Activated T-cell treated with anti-CD3 and anti-CD28 coated beads, Interleukin-2, amount 50 U/mL, for 72 hours (primary cell): ENCODE data around the gene MBLAC1. TPM values are rescaled to one million over a fixed set of nuclear protein-coding genes. Genes with fewer than 3 reads are reported as not detected.
"Not testable (repeated sequence)": the region's sequence is repeated elsewhere in the genome, so short reads cannot be mapped to it uniquely, and the experiment has no call there.

ENCODE experiments used
- ATAC-seq, 2 donors: fragments of 150-1000 bp; cut with Tn5 transposase; replicated peaks in 1 of 2; 2 replicates each; pipeline ENCODE4 v1.10.0; 2021; ENCODE audit warnings: moderate library complexity in 2 of 2, mild to moderate bottlenecking in 1 of 2
- DNase-seq, 2 donors: peaks; one replicate each; pipeline ENCODE4 v3.0.0; 2021 to 2022; ENCODE audit warnings: mixed read lengths in 1 of 2
- H3K27ac Mint-ChIP-seq: one replicate; pipeline ENCODE4 v1.8.0; 2022; ENCODE audit warnings: mild to moderate bottlenecking, moderate library complexity, mixed read lengths
- H3K27me3 Mint-ChIP-seq: one replicate; pipeline ENCODE4 v1.8.0; 2022; ENCODE audit warnings: low read depth, mixed read lengths
- H3K36me3 Mint-ChIP-seq, 2 donors: one replicate each; pipeline ENCODE4 v1.8.0; 2022; ENCODE audit warnings: mixed read lengths in 2 of 2, mild to moderate bottlenecking in 1 of 2; ENCODE audit not compliant: insufficient read depth in 2 of 2
- H3K4me1 Mint-ChIP-seq: one replicate; pipeline ENCODE4 v1.8.0; 2022; ENCODE audit warnings: low read depth, mixed read lengths
- H3K4me3 Mint-ChIP-seq, 2 donors: one replicate each; pipeline ENCODE4 v1.8.0; 2022; ENCODE audit warnings: mild to moderate bottlenecking in 2 of 2, mixed read lengths in 2 of 2, moderate library complexity in 2 of 2
- H3K9me3 Mint-ChIP-seq, 2 donors: one replicate each; pipeline ENCODE4 v1.8.0; 2022; ENCODE audit warnings: mixed read lengths in 2 of 2
- total RNA-seq, 2 donors: library from RNA; stranded (reverse); gene quantifications; one replicate each; pipeline ENCODE4 v1.2.3, GENCODE V29; 2022

MBLAC1 gene
- total RNA-seq, 2 donors from 2014 or later, result 3.2 to 3.4 TPM

DNA sequence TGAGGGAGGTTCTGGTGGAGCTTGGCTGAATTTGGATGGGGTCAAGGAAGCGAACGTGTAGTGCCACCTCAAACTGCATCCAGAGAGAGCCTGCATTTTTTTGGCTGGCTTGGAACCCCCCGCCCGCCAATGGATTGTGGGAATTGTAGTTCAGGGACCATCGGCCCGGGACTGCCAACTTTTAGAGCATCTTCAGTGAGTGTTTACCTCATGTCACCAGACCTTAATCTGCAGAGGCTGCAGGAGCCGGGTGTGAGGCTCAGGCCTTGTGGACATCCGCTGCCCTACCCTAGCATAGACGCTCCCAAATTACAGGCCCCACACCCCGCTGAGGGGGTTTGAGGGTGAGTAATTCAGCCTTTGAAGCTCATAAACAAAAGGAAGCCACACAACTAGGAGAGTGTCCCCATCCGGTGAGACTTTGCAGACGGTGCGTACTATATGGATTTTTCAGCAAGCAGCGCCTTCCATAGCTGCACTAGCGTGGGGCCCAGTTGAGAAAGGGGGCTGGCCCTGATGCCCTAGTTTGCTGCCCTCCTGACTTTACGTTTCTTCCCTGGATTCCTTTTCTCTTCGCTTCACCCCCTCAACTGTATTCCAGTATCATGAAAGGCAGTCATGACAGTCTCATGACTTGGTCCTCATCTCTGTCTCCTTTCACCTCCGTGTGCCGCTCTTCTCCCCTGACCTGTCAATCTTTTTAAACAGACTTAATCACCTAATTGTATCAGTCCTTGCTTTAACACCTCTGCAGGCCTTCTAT is 6.6 kb upstream of the MBLAC1 start:
- Mint-ChIP-seq H3K4me3 (peak overlapping the region; percentile 88 to 96), H3K4me1 (peaks cover 31% of the 10 kb centered on the region), H3K27me3 (no peaks in the 10 kb centered on the region), H3K27ac (peak overlapping the region; percentile 99), H3K36me3 (no peaks in the 10 kb centered on the region), H3K9me3 (no peaks in the 10 kb centered on the region)
- ATAC-seq (peak; percentile 73 to 74), DNase-seq (peak; percentile 71 to 73)

DNA sequence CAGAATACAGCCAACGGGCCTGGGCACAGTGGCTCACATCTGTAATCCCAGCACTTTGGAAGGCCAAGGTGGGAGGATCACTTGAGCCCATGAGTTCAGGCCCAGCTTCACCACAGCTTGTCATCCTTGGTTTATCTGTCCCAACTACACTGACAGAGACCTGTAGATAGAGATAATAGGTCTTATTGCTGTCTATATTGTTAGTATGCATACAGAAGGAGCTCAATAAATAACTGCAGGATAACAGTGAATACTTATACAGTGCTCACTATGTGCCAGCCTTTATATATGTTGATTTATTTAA is 6.1 kb upstream of the MBLAC1 start:
- Mint-ChIP-seq H3K4me3 (peak overlapping the region; percentile 88 to 96), H3K9me3 (no peaks in the 10 kb centered on the region), H3K36me3 (no peaks in the 10 kb centered on the region), H3K27me3 (no peaks in the 10 kb centered on the region), H3K27ac (peak overlapping the region; percentile 47), H3K4me1 (peaks cover 35% of the 10 kb centered on the region)
- DNase-seq (no peak), ATAC-seq (no peak)

DNA sequence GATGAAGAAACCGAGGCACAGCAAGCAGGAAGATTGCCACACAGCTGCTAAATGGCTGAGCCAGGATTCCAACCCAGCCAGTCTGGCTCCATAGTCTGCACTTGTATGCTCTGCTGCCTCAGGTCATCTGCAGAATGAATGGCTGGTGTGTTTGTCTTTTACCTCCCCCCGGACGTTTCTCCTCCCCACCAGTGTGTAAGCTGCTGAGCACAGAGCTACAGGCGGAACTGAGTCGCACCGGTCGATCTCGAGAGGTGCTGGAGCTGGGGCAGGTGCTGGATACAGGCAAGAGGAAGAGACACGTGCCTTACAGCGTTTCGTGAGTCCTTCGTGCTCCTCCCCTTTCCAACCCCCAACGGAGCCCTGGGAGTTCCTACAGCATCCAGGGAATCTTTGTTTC is 4.7 kb upstream of the MBLAC1 start:
- DNase-seq (no peak), ATAC-seq (no peak)
- Mint-ChIP-seq H3K36me3 (peaks cover 0 to 3% of the 10 kb centered on the region in 2 donors), H3K4me3 (no peak overlapping the region), H3K27ac (no peak overlapping the region), H3K27me3 (no peaks in the 10 kb centered on the region), H3K4me1 (peaks cover 43% of the 10 kb centered on the region), H3K9me3 (no peaks in the 10 kb centered on the region)

DNA sequence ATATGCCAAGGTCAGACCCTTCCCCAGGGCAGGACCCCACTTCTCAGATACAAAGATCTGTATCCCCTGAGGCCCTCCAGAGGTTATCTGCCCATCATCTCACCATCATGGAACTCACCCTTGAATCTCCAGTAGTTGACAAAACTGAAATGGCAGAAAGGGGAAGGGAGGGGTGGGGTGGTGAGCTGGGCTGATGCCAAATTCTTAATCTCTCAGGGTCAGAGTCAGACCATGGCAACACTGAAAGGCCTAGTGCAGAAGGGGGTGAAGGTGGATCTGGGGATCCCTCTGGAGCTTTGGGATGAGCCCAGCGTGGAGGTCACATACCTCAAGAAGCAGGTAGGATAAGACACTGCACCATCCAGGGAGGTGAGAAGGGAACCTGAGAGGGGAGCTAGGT is 4.2 kb upstream of the MBLAC1 start:
- Mint-ChIP-seq H3K27ac (no peak overlapping the region), H3K4me3 (no peak overlapping the region), H3K9me3 (no peaks in the 10 kb centered on the region), H3K27me3 (no peaks in the 10 kb centered on the region), H3K4me1 (peaks cover 42% of the 10 kb centered on the region), H3K36me3 (peaks cover 0 to 3% of the 10 kb centered on the region in 2 donors)
- DNase-seq (no peak), ATAC-seq (no peak)

DNA sequence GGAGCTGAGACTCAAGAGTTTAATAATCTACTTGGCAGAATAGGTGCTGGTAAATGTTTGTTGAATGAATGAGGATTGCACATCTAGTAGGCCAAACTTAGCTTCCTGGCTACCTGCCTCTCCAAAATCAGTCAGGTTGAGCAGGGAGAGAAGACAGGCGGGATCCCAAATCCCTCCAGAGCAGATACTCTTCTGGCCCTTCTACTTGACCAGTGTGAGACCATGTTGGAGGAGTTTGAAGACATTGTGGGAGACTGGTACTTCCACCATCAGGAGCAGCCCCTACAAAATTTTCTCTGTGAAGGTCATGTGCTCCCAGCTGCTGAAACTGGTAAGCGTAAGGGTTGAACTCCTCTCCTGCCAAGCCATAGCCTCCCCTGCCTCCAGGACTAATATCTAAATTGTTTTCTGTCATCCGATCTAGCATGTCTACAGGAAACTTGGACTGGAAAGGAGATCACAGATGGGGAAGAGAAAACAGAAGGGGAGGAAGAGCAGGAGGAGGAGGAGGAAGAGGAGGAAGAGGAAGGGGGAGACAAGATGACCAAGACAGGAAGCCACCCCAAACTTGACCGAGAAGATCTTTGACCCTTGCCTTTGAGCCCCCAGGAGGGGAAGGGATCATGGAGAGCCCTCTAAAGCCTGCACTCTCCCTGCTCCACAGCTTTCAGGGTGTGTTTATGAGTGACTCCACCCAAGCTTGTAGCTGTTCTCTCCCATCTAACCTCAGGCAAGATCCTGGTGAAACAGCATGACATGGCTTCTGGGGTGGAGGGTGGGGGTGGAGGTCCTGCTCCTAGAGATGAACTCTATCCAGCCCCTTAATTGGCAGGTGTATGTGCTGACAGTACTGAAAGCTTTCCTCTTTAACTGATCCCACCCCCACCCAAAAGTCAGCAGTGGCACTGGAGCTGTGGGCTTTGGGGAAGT is 2.2 kb upstream of the MBLAC1 start:
- ATAC-seq, result no peak
- Mint-ChIP-seq H3K4me1 (peaks cover 38% of the 10 kb centered on the region), H3K36me3 (peaks cover 0 to 3% of the 10 kb centered on the region in 2 donors), H3K4me3 (peak overlapping the region; percentile 97 to 98), H3K27me3 (no peaks in the 10 kb centered on the region), H3K9me3 (no peaks in the 10 kb centered on the region), H3K27ac (peak overlapping the region; percentile 98)
- no peak for DNase-seq

DNA sequence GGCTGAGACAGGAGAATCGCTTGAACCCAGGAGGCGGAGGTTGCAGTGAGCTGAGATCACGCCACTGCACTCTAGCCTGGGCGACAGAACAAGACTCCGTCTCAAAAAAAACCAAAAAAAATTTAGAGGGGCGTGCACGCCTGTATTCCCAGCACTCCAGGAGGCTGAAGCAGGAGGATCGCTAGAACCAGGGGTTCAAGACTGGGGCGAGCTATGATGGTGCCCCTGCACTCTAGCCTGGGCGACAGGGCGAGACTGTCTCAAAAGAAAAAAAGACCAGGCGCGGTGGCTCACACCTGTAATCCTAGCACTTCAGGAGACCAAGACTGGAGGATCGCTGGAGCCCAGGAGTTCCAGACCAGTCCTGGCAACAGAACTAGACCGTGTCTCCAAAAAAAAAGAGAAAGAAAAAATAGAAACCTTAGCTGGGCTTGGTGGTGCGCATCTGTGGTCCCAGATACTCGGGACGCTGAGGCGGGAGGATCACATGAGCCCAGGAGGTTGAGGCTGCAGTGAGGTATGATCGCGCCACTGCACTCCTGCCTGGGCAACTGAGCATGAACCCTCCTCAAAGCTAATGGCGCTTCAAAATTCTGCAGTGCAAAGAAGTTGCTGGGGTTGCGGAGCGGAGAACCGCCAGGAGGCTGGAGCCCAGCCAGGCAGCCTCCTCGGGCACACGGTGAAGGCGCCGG is 382 bp upstream of the MBLAC1 start:
- DNase-seq (no peak), ATAC-seq (peak in 1 of 2 donors; percentile 2)
- Mint-ChIP-seq H3K36me3 (peaks cover 0 to 3% of the 10 kb centered on the region in 2 donors), H3K27me3 (no peaks in the 10 kb centered on the region), H3K4me1 (peaks cover 32% of the 10 kb centered on the region), H3K9me3 (no peaks in the 10 kb centered on the region), H3K27ac (peak overlapping the region; percentile 98), H3K4me3 (peak overlapping the region; percentile 97 to 98)

DNA sequence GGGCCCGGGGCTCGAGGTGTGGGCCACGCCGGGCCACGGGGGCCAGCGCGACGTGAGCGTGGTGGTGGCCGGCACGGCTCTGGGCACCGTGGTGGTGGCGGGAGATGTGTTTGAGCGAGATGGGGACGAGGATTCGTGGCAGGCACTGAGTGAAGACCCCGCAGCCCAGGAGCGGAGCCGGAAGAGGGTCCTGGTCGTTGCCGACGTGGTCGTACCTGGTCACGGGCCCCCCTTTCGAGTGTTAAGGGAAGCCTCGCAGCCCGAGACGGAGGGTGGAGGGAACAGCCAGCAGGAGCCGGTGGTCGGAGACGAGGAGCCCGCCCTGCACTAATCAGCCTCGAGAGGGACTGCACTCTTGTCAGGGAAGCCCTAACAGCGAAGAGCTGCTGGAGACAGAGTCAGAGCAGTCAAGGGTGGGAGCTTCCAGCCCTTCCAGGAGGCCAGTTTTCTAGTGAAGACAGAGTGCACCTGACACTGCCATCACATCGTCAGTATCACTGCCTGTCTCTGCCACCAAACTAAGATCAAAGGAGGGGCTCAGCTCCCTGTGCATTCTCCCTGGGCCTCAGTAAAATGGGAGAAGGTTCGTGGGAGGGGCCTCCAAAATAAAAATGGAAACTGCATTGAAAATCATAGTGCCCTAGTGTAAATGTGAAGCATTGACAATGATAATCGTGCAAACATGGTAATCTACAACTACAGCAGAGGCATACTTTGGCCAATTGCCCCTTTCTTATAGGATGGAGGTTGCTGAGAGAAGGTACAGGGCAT is 1.3 kb downstream of the MBLAC1 start:
- H3K27ac Mint-ChIP-seq, result no peak overlapping the region
- H3K36me3 Mint-ChIP-seq, result peaks cover 0 to 3% of the 10 kb centered on the region in 2 donors
- ATAC-seq, result peak in 1 of 2 donors; percentile 0
- peak overlapping the region; percentile 86 to 97 for H3K4me3 Mint-ChIP-seq
- peak; percentile 34 to 41 for DNase-seq
- no peaks in the 10 kb centered on the region for H3K9me3 Mint-ChIP-seq
- peaks cover 48% of the 10 kb centered on the region for H3K4me1 Mint-ChIP-seq
- no peaks in the 10 kb centered on the region for H3K27me3 Mint-ChIP-seq

DNA sequence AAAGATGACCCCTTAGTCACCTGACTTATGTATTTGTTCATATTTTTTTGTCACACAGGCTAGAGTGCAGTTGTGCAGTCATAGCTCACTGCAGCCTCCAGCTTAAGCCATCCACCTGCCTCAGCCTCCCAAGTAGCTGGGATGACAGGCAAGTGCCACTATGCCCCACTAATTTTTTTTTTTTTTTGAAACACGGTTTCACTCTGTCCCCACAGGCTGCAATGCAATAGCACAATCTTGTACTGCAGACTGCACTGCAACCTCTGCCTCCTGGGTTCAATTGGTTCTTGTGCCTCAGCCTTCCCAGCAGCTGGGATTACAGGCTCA is 1.8 kb downstream of the MBLAC1 start:
- no peaks in the 10 kb centered on the region for H3K27me3 Mint-ChIP-seq
- no peaks in the 10 kb centered on the region for H3K9me3 Mint-ChIP-seq
- H3K27ac Mint-ChIP-seq, result no peak overlapping the region
- peak overlapping the region; percentile 86 to 97 for H3K4me3 Mint-ChIP-seq
- ATAC-seq (no peak), DNase-seq (no peak)
- H3K36me3 Mint-ChIP-seq, result peaks cover 0 to 3% of the 10 kb centered on the region in 2 donors
- peaks cover 48% of the 10 kb centered on the region for H3K4me1 Mint-ChIP-seq

DNA sequence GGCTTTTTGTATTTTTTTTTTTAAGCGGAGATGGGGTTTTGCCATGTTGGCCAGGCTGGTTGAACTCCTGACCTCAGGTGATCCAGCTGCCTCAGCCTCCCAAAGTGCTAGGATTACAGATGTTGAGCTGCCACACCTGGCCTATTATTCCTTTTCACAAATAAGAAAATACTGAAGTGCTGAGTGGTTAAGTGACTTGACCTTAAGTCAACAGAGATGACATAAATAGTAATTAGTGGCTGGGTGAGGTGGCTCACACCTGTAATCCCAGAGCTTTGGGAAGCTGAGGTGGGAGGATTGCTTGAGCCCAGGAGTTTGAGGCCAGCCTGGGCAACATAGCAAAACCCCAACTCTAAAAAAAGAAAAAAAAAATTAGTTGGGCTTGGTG is 3.4 kb downstream of the MBLAC1 start:
- ATAC-seq, H3K36me3 Mint-ChIP-seq, H3K27ac Mint-ChIP-seq, H3K27me3 Mint-ChIP-seq, H3K9me3 Mint-ChIP-seq, DNase-seq, H3K4me3 Mint-ChIP-seq: not testable (repeated sequence)
- peaks cover 41% of the 10 kb centered on the region for H3K4me1 Mint-ChIP-seq

DNA sequence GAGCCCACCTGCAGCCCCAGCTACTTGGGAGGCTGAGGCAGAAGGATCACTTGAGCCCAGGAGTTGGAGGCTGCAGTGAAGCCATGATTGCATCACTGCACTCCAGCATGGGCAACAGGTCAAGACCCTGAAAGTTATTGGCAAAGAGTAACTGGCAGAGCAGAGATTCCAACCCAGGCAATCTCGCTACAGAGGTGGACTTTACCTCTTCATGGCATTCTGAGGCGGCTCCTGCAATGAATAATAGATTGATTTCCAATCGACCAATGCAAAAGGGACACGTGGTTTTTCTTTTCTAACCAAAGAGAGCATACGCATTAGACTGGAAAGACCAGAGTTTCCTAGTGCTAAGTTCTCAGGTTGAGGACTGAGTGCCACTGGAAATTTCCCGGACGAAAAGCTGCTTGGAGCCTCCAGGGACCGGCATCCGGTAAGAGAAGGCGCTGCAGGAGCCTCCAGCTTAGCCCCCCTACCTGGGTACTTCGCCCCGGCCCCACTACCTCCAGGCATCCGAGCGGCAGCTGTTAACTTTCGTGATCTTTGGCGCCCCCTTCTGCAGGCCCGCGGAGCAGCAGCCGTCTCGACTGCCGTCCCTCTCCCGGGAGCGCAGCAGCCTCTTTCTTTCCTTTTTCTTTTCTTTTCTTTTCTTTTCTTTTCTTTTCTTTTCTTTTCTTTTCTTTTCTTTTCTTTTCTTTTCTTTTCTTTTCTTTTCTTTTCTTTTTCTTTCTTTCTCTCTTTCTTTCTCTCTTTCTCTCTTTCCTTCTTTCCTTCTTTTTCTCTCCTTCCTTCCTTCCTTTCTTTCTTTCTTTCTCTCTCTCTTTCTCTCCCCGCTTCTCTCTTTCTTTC is 4.1 kb downstream of the MBLAC1 start:
- peak overlapping the region; percentile 56 to 90 for H3K4me3 Mint-ChIP-seq
- no peaks in the 10 kb centered on the region for H3K27me3 Mint-ChIP-seq
- H3K9me3 Mint-ChIP-seq, result no peaks in the 10 kb centered on the region
- peaks cover 35% of the 10 kb centered on the region for H3K4me1 Mint-ChIP-seq
- ATAC-seq (peak; percentile 8 to 18), DNase-seq (peak; percentile 90 to 91)
- H3K27ac Mint-ChIP-seq, result no peak overlapping the region
- peaks cover 0 to 3% of the 10 kb centered on the region in 2 donors for H3K36me3 Mint-ChIP-seq

DNA sequence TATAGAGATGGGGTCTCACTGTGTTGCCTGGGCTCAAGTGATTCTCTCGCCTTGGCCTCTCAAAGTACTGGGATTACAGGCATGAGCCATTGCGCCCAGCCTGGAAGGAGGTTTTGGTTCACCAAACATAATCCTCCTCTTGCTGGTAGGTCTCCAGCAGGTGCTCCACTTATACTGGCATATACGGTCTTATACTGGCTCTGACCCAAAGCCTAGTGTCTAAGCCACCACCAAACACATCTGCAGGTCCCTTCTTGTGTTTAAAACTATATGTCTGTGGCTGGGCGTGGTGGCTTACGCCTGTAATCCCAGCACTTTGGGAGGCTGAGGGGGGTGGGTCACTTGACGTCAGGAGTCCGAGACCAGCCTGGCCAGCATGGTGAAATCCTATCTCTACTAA is 5.4 kb downstream of the MBLAC1 start:
- no peaks in the 10 kb centered on the region for H3K36me3 Mint-ChIP-seq
- ATAC-seq (no peak), DNase-seq (no peak)
- H3K4me3 Mint-ChIP-seq, result peak overlapping the region in 1 of 2 donors; percentile 15
- no peaks in the 10 kb centered on the region for H3K9me3 Mint-ChIP-seq
- no peak overlapping the region for H3K27ac Mint-ChIP-seq
- peaks cover 29% of the 10 kb centered on the region for H3K4me1 Mint-ChIP-seq
- H3K27me3 Mint-ChIP-seq, result no peaks in the 10 kb centered on the region

DNA sequence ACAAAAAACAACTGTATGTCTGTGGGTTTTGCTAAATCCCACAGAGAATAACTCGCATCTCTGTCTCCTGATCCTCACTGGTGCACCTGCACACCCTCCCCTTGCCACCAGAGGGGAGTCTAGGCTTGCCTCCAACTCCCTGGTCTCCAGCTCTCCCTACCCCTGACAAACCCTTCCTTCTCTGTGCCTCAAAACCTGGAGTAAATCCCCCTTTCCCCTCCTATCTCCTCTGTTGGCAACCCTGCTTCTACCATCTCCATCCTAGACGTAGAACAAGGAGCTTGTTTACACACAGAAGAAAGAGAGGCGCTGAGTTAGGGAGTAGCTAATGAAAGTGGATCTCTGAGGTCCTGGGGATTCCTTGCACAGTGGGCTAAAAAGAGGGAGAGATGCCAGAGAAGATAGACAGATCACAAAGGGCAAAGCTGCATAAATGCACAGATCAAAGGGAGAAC is 6.0 kb downstream of the MBLAC1 start:
- Mint-ChIP-seq H3K4me3 (peak overlapping the region; percentile 15), H3K36me3 (no peaks in the 10 kb centered on the region), H3K4me1 (peaks cover 30% of the 10 kb centered on the region), H3K27ac (no peak overlapping the region), H3K27me3 (no peaks in the 10 kb centered on the region), H3K9me3 (no peaks in the 10 kb centered on the region)
- DNase-seq (peak; percentile 71 to 74), ATAC-seq (peak; percentile 78)
